IMR-90 (cell line): ENCODE measurements around the gene RHBDL3. TPM values are rescaled to one million over a fixed set of nuclear protein-coding genes. Genes with fewer than 3 reads are reported as not detected.

Experiments used
- ATAC-seq: fragments of 200-7000 bp; cut with Tn5 transposase; 2 replicates; pipeline ENCODE4 v1.9.1; 2020; ENCODE audit warnings: low read depth, mild to moderate bottlenecking, moderate library complexity
- BruUV-seq: library from RNA; stranded (reverse); fragments of 400-500 nt; replicated peaks from 2 replicates; lab custom pipeline; 2021; lab: Mats Ljungman, UMichigan
- CTCF ChIA-PET: fragments of 300-600 bp; formaldehyde crosslinking; extraction: SDS; loops from one replicate; lab custom pipeline; 2021; ENCODE audit warnings: antibody characterized with exemption; lab: Yijun Ruan, JAX
- POLR2A ChIA-PET: fragments of 300-600 bp; sonication (Branson Sonifier 250); formaldehyde crosslinking; loops from one replicate; lab custom pipeline; 2022; ENCODE audit warnings: antibody characterized with exemption; ENCODE audit not compliant: unreplicated experiment; lab: Charles Lee
- DNase-seq: peaks from one replicate; pipeline ENCODE4 v3.0.0; 2013
- H2AFZ ChIP-seq: replicated peaks from 2 replicates; pipeline ENCODE3; 2013; ENCODE audit warnings: low read length, mild to moderate bottlenecking; ENCODE audit not compliant: poor library complexity
- H2AK5ac ChIP-seq: 2 replicates; pipeline ENCODE4 v1.6.1; 2013; ENCODE audit warnings: low read depth, low read length, inconsistent platforms
- H2AK9ac ChIP-seq: replicated peaks from 2 replicates; pipeline ENCODE3; 2013; ENCODE audit warnings: mild to moderate bottlenecking, low read depth, low read length, moderate library complexity; ENCODE audit not compliant: poor library complexity
- H2BK120ac ChIP-seq: 2 replicates; pipeline ENCODE4 v1.6.1; 2013; ENCODE audit warnings: low read depth, low read length, inconsistent platforms
- H2BK15ac ChIP-seq: 3 replicates; pipeline ENCODE4 v1.6.1; 2013; ENCODE audit warnings: low read depth, low read length, inconsistent platforms
- H2BK20ac ChIP-seq: 2 replicates; pipeline ENCODE4 v1.6.1; 2013; ENCODE audit warnings: low read depth, mild to moderate bottlenecking, inconsistent platforms, low read length, moderate library complexity
- H2BK5ac ChIP-seq: 2 replicates; pipeline ENCODE4 v1.6.1; 2013; ENCODE audit warnings: mild to moderate bottlenecking, low read depth, low read length, inconsistent platforms; ENCODE audit not compliant: poor library complexity, severe bottlenecking
- H3K14ac ChIP-seq: replicated peaks from 2 replicates; pipeline ENCODE4 v1.6.1; 2013; ENCODE audit warnings: low read depth, low read length, inconsistent platforms
- H3K18ac ChIP-seq: 2 replicates; pipeline ENCODE4 v1.6.1; 2013; ENCODE audit warnings: low read depth, low read length, control low read depth
- H3K23ac ChIP-seq: 2 replicates; pipeline ENCODE4 v1.6.1; 2013; ENCODE audit warnings: low read depth, low read length, inconsistent platforms
- H3K27ac ChIP-seq: 2 replicates; pipeline ENCODE4 v1.5.1; 2013; ENCODE audit warnings: mild to moderate bottlenecking, control low read depth, low read length; ENCODE audit not compliant: insufficient read depth
- H3K27me3 ChIP-seq: 2 replicates; pipeline ENCODE4 v1.6.1; 2013; ENCODE audit warnings: low read length; ENCODE audit not compliant: control insufficient read depth, insufficient read depth
- H3K36me3 ChIP-seq: 2 replicates; pipeline ENCODE4 v1.6.1; 2013; ENCODE audit warnings: low read length, mixed read lengths; ENCODE audit not compliant: control insufficient read depth, insufficient read depth
- H3K4ac ChIP-seq: 2 replicates; pipeline ENCODE4 v1.6.1; 2013; ENCODE audit warnings: low read depth, low read length, inconsistent platforms
- H3K4me1 ChIP-seq: 2 replicates; pipeline ENCODE4 v1.6.1; 2013; ENCODE audit warnings: low read length, mixed read lengths; ENCODE audit not compliant: control insufficient read depth, insufficient read depth
- H3K4me2 ChIP-seq: 2 replicates; pipeline ENCODE4 v1.6.1; 2013; ENCODE audit warnings: low read depth, mild to moderate bottlenecking, control low read depth, low read length, moderate library complexity
- H3K4me3 ChIP-seq: 2 replicates; pipeline ENCODE4 v1.5.1; 2013; ENCODE audit warnings: low read depth, mild to moderate bottlenecking, control low read depth, low read length, moderate library complexity; ENCODE audit not compliant: insufficient read depth
- H3K56ac ChIP-seq: 2 replicates; pipeline ENCODE4 v1.6.1; 2013; ENCODE audit warnings: low read length, inconsistent platforms; ENCODE audit not compliant: insufficient read depth; ENCODE audit errors: extremely low read depth
- H3K79me1 ChIP-seq, 2 experiments: 2 replicates each; pipeline ENCODE4 v1.6.1; 2013; ENCODE audit warnings: low read length in 2 of 2, inconsistent platforms in 1 of 2, low read depth in 1 of 2
- H3K9ac ChIP-seq: 2 replicates; pipeline ENCODE4 v1.6.1; 2013; ENCODE audit warnings: low read depth, low read length, control low read depth
- H3K9me1 ChIP-seq: 2 replicates; pipeline ENCODE4 v1.6.1; 2013; ENCODE audit warnings: low read length, inconsistent platforms; ENCODE audit not compliant: insufficient read depth
- H3K9me3 ChIP-seq: 2 replicates; pipeline ENCODE4 v1.6.1; 2013; ENCODE audit warnings: low read length; ENCODE audit not compliant: control insufficient read depth, insufficient read depth
- H4K20me1 ChIP-seq: 2 replicates; pipeline ENCODE4 v1.6.1; 2013; ENCODE audit warnings: low read length, inconsistent platforms; ENCODE audit not compliant: insufficient read depth
- H4K5ac ChIP-seq: 2 replicates; pipeline ENCODE4 v1.6.1; 2013; ENCODE audit warnings: mild to moderate bottlenecking, low read depth, low read length, control low read depth
- H4K8ac ChIP-seq, 2 experiments: 2 replicates each; pipeline ENCODE4 v1.6.1; 2013; ENCODE audit warnings: low read depth in 2 of 2, low read length in 2 of 2, control low read depth in 1 of 2, inconsistent platforms in 1 of 2
- H4K91ac ChIP-seq: 2 replicates; pipeline ENCODE4 v1.6.1; 2013; ENCODE audit warnings: low read depth, low read length, inconsistent platforms; ENCODE audit not compliant: insufficient read depth
- BHLHE40 ChIP-seq: fragments of 150-350 bp; IDR thresholded peaks from 2 replicates; pipeline ENCODE4 v1.6.1; 2016; ENCODE audit warnings: mild to moderate bottlenecking, low read depth, low read length
- CEBPB ChIP-seq: IDR thresholded peaks from 2 replicates; pipeline ENCODE4 v1.6.1; 2012; ENCODE audit warnings: low read depth, low read length, improper control_type of control experiment
- CHD1 ChIP-seq: IDR thresholded peaks from 2 replicates; pipeline ENCODE4 v1.6.1; 2012; ENCODE audit warnings: low read depth, low read length, improper control_type of control experiment
- FOS ChIP-seq: fragments of 150-350 bp; IDR thresholded peaks from 2 replicates; pipeline ENCODE4 v1.6.1; 2016; ENCODE audit warnings: low read depth, low read length
- MAFK ChIP-seq: IDR thresholded peaks from 2 replicates; pipeline ENCODE4 v1.6.1; 2012; ENCODE audit warnings: low read depth, low read length, improper control_type of control experiment
- MAZ ChIP-seq: IDR thresholded peaks from 2 replicates; pipeline ENCODE4 v1.6.1; 2012; ENCODE audit warnings: low read depth, mild to moderate bottlenecking, low read length, improper control_type of control experiment, moderate library complexity, borderline replicate concordance
- MXI1 ChIP-seq: IDR thresholded peaks from 2 replicates; pipeline ENCODE4 v1.6.1; 2012; ENCODE audit warnings: low read depth, mild to moderate bottlenecking, low read length, moderate library complexity, borderline replicate concordance
- NFE2L2 ChIP-seq: fragments of 150-350 bp; IDR thresholded peaks from 2 replicates; pipeline ENCODE4 v1.6.1; 2016; ENCODE audit warnings: low read depth, mild to moderate bottlenecking, low read length
- POLR2A ChIP-seq: IDR thresholded peaks from 2 replicates; pipeline ENCODE4 v1.6.1; 2012; ENCODE audit warnings: mild to moderate bottlenecking, low read depth, low read length
- RAD21 ChIP-seq: IDR thresholded peaks from 2 replicates; pipeline ENCODE4 v1.6.1; 2012; ENCODE audit warnings: low read length, improper control_type of control experiment
- RCOR1 ChIP-seq: IDR thresholded peaks from 2 replicates; pipeline ENCODE4 v1.6.1; 2012; ENCODE audit warnings: mild to moderate bottlenecking, low read length, improper control_type of control experiment; ENCODE audit not compliant: insufficient replicate concordance
- RFX5 ChIP-seq: IDR thresholded peaks from 2 replicates; pipeline ENCODE4 v1.8.0; 2012; ENCODE audit warnings: low read depth, mild to moderate bottlenecking, low read length, moderate library complexity
- SMC3 ChIP-seq: fragments of 150-350 bp; IDR thresholded peaks from 2 replicates; pipeline ENCODE4 v1.6.1; 2016; ENCODE audit warnings: low read depth, mild to moderate bottlenecking, antibody characterized with exemption, low read length, moderate library complexity
- USF2 ChIP-seq: fragments of 150-350 bp; IDR thresholded peaks from 2 replicates; pipeline ENCODE4 v1.6.1; 2017; ENCODE audit warnings: mild to moderate bottlenecking, antibody characterized with exemption, low read length, low read depth
- WGBS, 2 experiments: methylation state at CpG; one replicate each; pipeline versions ENCODE4 v1.1.5 to v1.1.7; 2013; ENCODE audit warnings: missing lambda C conversion rate in 2 of 2; ENCODE audit not compliant: insufficient read length in 1 of 2; ENCODE audit errors: extremely low coverage in 2 of 2; 5-methylcytosine and 5-hydroxymethylcytosine counted together
- dilution Hi-C: fragments of 300-500 bp; cut with HindIII; formaldehyde crosslinking; loops from one replicate; pipeline ENCODE4 v1.14.3; 2018; ENCODE audit warnings: low sequenced_read_pairs; ENCODE audit not compliant: unreplicated experiment
- in situ Hi-C: fragments of 300-500 bp; cut with MboI; formaldehyde crosslinking; loops from 3 replicates; pipeline ENCODE4 v1.14.3; 2019; ENCODE audit warnings: low sequenced_read_pairs, inconsistent platforms, mixed read lengths
- intact Hi-C: fragments of 100-400 bp; cut with micrococcal nuclease; formaldehyde crosslinking; loops from 2 replicates; pipeline ENCODE4 v1.10.0; 2022
- polyA plus RNA-seq, 3 experiments: library from polyadenylated mRNA; depleted of rRNA; stranded (reverse); fragments of >200 nt; gene quantifications; 2 replicates each; pipeline ENCODE4 v1.2.3, GENCODE V29; 2012; ENCODE audit warnings: low replicate concordance in 1 of 3
- total RNA-seq: library from RNA; depleted of rRNA; stranded (reverse); fragments of >200 nt; gene quantifications from 2 replicates; pipeline ENCODE4 v1.2.3, GENCODE V29; 2012
- TF ChIP-seq, protein P1 (sequence below): fragments of 150-350 bp; IDR thresholded peaks from 2 replicates; pipeline ENCODE4 v1.6.1; 2016; ENCODE audit warnings: low read depth, mild to moderate bottlenecking, low read length, moderate library complexity, borderline replicate concordance
- TF ChIP-seq, protein P2 (sequence below): conservative IDR thresholded peaks from 2 replicates; pipeline ENCODE4 v1.5.1; 2012; ENCODE audit warnings: mild to moderate bottlenecking, low read depth, low read length, improper control_type of control experiment

Gene RHBDL3
- total and polyA plus RNA-seq, 2 of the 4 experiments (the other 2 are of a cell fraction): 0.09 to 0.18 TPM

DNA sequence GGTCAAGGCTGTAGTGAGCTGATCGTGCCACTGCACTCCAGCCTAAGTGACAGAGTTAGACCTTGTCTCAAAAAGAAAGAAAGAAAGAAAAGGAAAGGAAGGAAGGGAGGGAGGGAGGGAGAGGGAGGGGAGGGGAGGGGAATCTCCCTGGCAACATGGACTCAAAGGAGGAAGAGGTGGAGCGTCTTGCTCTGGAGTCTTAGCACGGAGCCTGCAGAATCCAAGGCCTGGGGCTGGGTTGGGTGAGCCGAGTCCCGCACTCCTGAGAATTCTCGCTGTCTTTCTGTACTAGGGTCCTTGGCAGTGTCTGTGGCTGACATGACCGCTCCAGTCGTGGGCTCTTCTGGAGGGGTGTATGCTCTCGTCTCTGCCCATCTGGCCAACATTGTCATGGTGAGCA is 39.4 kb downstream of the RHBDL3 start:
- TF ChIP-seq CHD1: no peak
- no peak for TF ChIP-seq RCOR1
- TF ChIP-seq RAD21: no peak
- no peak for TF ChIP-seq MAZ
- no peak for TF ChIP-seq MAFK
- no peak for TF ChIP-seq MXI1
- TF ChIP-seq CEBPB: no peak
- no peak for TF ChIP-seq RFX5
- TF ChIP-seq USF2: no peak
- TF ChIP-seq, protein P1, sequence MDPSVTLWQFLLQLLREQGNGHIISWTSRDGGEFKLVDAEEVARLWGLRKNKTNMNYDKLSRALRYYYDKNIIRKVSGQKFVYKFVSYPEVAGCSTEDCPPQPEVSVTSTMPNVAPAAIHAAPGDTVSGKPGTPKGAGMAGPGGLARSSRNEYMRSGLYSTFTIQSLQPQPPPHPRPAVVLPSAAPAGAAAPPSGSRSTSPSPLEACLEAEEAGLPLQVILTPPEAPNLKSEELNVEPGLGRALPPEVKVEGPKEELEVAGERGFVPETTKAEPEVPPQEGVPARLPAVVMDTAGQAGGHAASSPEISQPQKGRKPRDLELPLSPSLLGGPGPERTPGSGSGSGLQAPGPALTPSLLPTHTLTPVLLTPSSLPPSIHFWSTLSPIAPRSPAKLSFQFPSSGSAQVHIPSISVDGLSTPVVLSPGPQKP: no peak
- no peak for TF ChIP-seq POLR2A
- TF ChIP-seq BHLHE40: no peak
- TF ChIP-seq NFE2L2: no peak
- TF ChIP-seq, protein P2, sequence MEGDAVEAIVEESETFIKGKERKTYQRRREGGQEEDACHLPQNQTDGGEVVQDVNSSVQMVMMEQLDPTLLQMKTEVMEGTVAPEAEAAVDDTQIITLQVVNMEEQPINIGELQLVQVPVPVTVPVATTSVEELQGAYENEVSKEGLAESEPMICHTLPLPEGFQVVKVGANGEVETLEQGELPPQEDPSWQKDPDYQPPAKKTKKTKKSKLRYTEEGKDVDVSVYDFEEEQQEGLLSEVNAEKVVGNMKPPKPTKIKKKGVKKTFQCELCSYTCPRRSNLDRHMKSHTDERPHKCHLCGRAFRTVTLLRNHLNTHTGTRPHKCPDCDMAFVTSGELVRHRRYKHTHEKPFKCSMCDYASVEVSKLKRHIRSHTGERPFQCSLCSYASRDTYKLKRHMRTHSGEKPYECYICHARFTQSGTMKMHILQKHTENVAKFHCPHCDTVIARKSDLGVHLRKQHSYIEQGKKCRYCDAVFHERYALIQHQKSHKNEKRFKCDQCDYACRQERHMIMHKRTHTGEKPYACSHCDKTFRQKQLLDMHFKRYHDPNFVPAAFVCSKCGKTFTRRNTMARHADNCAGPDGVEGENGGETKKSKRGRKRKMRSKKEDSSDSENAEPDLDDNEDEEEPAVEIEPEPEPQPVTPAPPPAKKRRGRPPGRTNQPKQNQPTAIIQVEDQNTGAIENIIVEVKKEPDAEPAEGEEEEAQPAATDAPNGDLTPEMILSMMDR: no peak
- no peak for TF ChIP-seq FOS
- no peak for TF ChIP-seq SMC3
- ChIA-PET POLR2A (no interaction called here), CTCF (no interaction called here)
- Histone ChIP-seq H3K36me3 (no peaks in the 10 kb centered on the region), H2BK120ac (no peak overlapping the region), H3K14ac (no peak overlapping the region), H3K23ac (no peak overlapping the region), H3K4me2 (no peak overlapping the region), H2BK5ac (no peak overlapping the region), H2BK15ac (no peak overlapping the region), H3K9me3 (no peaks in the 10 kb centered on the region), H3K4me3 (no peak overlapping the region), H3K27ac (no peak overlapping the region), H2BK20ac (no peak overlapping the region), H2AK9ac (no peak overlapping the region), H3K56ac (no peak overlapping the region), H4K5ac (no peak overlapping the region), H3K27me3 (peaks cover 35% of the 10 kb centered on the region), H2AFZ (no peak overlapping the region), H4K8ac (no peak overlapping the region), H2AK5ac (no peak overlapping the region), H3K79me1 (no peaks in the 10 kb centered on the region), H3K9me1 (no peaks in the 10 kb centered on the region), H3K4me1 (no peaks in the 10 kb centered on the region), H3K9ac (no peak overlapping the region), H3K4ac (no peak overlapping the region), H4K91ac (no peak overlapping the region), H3K18ac (no peak overlapping the region), H4K20me1 (no peaks in the 10 kb centered on the region)
- BruUV-seq: no TSS peak
- WGBS, 2 experiments: 75% methylated on average over 2 of the region's 9 CpGs; no CpG with 5 or more reads in 1 of the 2 experiments
- DNase-seq (no peak), ATAC-seq (no peak)
- intact Hi-C loops (no loop called here), dilution Hi-C loops (no loop called here), in situ Hi-C loops (no loop called here)
